H9 (cell line): ENCODE data around the gene GALT. TPM values are rescaled to one million over a fixed set of nuclear protein-coding genes. Genes with fewer than 3 reads are reported as not detected.

Source experiments
- DNase-seq: peaks from one replicate; pipeline ENCODE4 v3.0.0-alpha.2; 2017
- H2AFZ ChIP-seq: one replicate; pipeline ENCODE4 v1.6.1; 2013; ENCODE audit warnings: mild to moderate bottlenecking, low read length, control low read depth, moderate library complexity
- H2AK5ac ChIP-seq: 2 replicates; pipeline ENCODE4 v1.6.1; 2013; ENCODE audit warnings: low read length, control low read depth, mixed read lengths; ENCODE audit not compliant: insufficient read length
- H2BK120ac ChIP-seq: one replicate; pipeline ENCODE4 v1.6.1; 2013; ENCODE audit warnings: low read depth, mild to moderate bottlenecking, low read length, control low read depth, inconsistent platforms; ENCODE audit not compliant: poor library complexity, severe bottlenecking
- H2BK12ac ChIP-seq: 2 replicates; pipeline ENCODE4 v1.6.1; 2013; ENCODE audit warnings: low read length, control low read depth, mixed read lengths, low read depth; ENCODE audit not compliant: insufficient read length
- H2BK15ac ChIP-seq: 2 replicates; pipeline ENCODE4 v1.6.1; 2013; ENCODE audit warnings: low read depth, low read length, control low read depth
- H2BK20ac ChIP-seq: one replicate; pipeline ENCODE4 v1.6.1; 2013; ENCODE audit warnings: low read depth, mild to moderate bottlenecking, low read length, control low read depth, inconsistent platforms; ENCODE audit not compliant: poor library complexity, severe bottlenecking
- H2BK5ac ChIP-seq: 2 replicates; pipeline ENCODE4 v1.6.1; 2013; ENCODE audit warnings: low read length, control low read depth, mixed read lengths; ENCODE audit not compliant: insufficient read length
- H3K14ac ChIP-seq: 2 replicates; pipeline ENCODE4 v1.6.1; 2013; ENCODE audit warnings: low read length, control low read depth; ENCODE audit not compliant: insufficient read depth
- H3K18ac ChIP-seq: 2 replicates; pipeline ENCODE4 v1.6.1; 2013; ENCODE audit warnings: low read depth, mild to moderate bottlenecking, mixed read lengths, low read length, control low read depth; ENCODE audit not compliant: insufficient read length
- H3K23ac ChIP-seq: 2 replicates; pipeline ENCODE4 v1.6.1; 2013; ENCODE audit warnings: low read length, control low read depth, mixed read lengths, low read depth; ENCODE audit not compliant: insufficient read length
- H3K23me2 ChIP-seq: 2 replicates; pipeline ENCODE4 v1.6.1; 2013; ENCODE audit warnings: low read depth, mild to moderate bottlenecking, mixed read lengths, low read length, control low read depth; ENCODE audit not compliant: insufficient read length, poor library complexity, severe bottlenecking
- H3K27ac ChIP-seq: 2 replicates; pipeline ENCODE4 v1.5.1; 2013; ENCODE audit warnings: low read length, control low read depth, mixed read lengths, low read depth; ENCODE audit not compliant: insufficient read length
- H3K27me3 ChIP-seq: 2 replicates; pipeline ENCODE4 v1.6.1; 2013; ENCODE audit warnings: low read length, control low read depth, inconsistent platforms; ENCODE audit not compliant: insufficient read depth
- H3K4ac ChIP-seq: 2 replicates; pipeline ENCODE4 v1.6.1; 2013; ENCODE audit warnings: low read depth, mild to moderate bottlenecking, control low read depth, inconsistent platforms, low read length, moderate library complexity
- H3K4me1 ChIP-seq: 2 replicates; pipeline ENCODE4 v1.6.1; 2013; ENCODE audit warnings: low read length, control low read depth, inconsistent platforms; ENCODE audit not compliant: insufficient read depth
- H3K4me2 ChIP-seq: 2 replicates; pipeline ENCODE4 v1.6.1; 2013; ENCODE audit warnings: low read length, control low read depth, mixed read lengths; ENCODE audit not compliant: insufficient read length, insufficient read depth
- H3K56ac ChIP-seq: 2 replicates; pipeline ENCODE4 v1.6.1; 2013; ENCODE audit warnings: low read depth, mild to moderate bottlenecking, mixed read lengths, low read length, control low read depth; ENCODE audit not compliant: insufficient read length
- H3K79me1 ChIP-seq: 2 replicates; pipeline ENCODE4 v1.6.1; 2013; ENCODE audit warnings: low read depth, mild to moderate bottlenecking, moderate library complexity, low read length, control low read depth, inconsistent platforms; ENCODE audit not compliant: insufficient read depth, poor library complexity, severe bottlenecking
- H3K79me2 ChIP-seq: 2 replicates; pipeline ENCODE4 v1.6.1; 2013; ENCODE audit warnings: low read length, control low read depth, inconsistent platforms; ENCODE audit not compliant: insufficient read depth
- H3K9ac ChIP-seq: 2 replicates; pipeline ENCODE4 v1.6.1; 2013; ENCODE audit warnings: low read length, control low read depth, mixed read lengths; ENCODE audit not compliant: insufficient read length; ENCODE audit errors: extremely low read depth
- H3K9me3 ChIP-seq: one replicate; pipeline ENCODE4 v1.6.1; 2013; ENCODE audit warnings: low read depth, low read length, inconsistent platforms; ENCODE audit not compliant: control insufficient read depth
- H3T11ph ChIP-seq: one replicate; pipeline ENCODE4 v1.6.1; 2013; ENCODE audit warnings: mild to moderate bottlenecking, low read length, control low read depth, inconsistent platforms
- H4K20me1 ChIP-seq: one replicate; pipeline ENCODE4 v1.6.1; 2013; ENCODE audit not compliant: control insufficient read depth, insufficient read length, insufficient read depth
- H4K5ac ChIP-seq: 2 replicates; pipeline ENCODE4 v1.6.1; 2013; ENCODE audit warnings: low read depth, mild to moderate bottlenecking, mixed read lengths, low read length, control low read depth; ENCODE audit not compliant: insufficient read length
- H4K8ac ChIP-seq: replicated peaks from 2 replicates; pipeline ENCODE4 v1.6.1; 2013; ENCODE audit warnings: low read length, control low read depth, mixed read lengths, low read depth; ENCODE audit not compliant: insufficient read length
- H4K91ac ChIP-seq: 2 replicates; pipeline ENCODE4 v1.6.1; 2013; ENCODE audit warnings: low read depth, mild to moderate bottlenecking, moderate library complexity, mixed read lengths, low read length, control low read depth; ENCODE audit not compliant: insufficient read length
- H3K27ac Mint-ChIP-seq, 3 experiments: 2 replicates in 2 of 3; 3 replicates in 1 of 3; pipeline ENCODE4 v1.8.0; 2020 to 2021; ENCODE audit warnings: mixed read lengths in 3 of 3, mild to moderate bottlenecking in 1 of 3, moderate library complexity in 1 of 3
- H3K27me3 Mint-ChIP-seq: 2 replicates; pipeline ENCODE4 v1.8.0; 2021; ENCODE audit warnings: low read depth, mild to moderate bottlenecking, moderate library complexity, mixed read lengths
- H3K36me3 Mint-ChIP-seq, 3 experiments: 2 replicates in 2 of 3; 3 replicates in 1 of 3; pipeline ENCODE4 v1.8.0; 2020 to 2021; ENCODE audit warnings: low read depth in 3 of 3, mixed read lengths in 3 of 3; ENCODE audit not compliant: insufficient read depth in 1 of 3
- H3K4me1 Mint-ChIP-seq, 2 experiments: 2 replicates each; pipeline ENCODE4 v1.8.0; 2020; ENCODE audit warnings: mixed read lengths in 2 of 2
- H3K4me3 Mint-ChIP-seq, 2 experiments: 2 replicates in 1 of 2; 3 replicates in 1 of 2; pipeline ENCODE4 v1.8.0; 2020 to 2021; ENCODE audit warnings: mild to moderate bottlenecking in 2 of 2, mixed read lengths in 2 of 2, moderate library complexity in 1 of 2
- H3K9me3 Mint-ChIP-seq, 2 experiments: 2 replicates in 1 of 2; 3 replicates in 1 of 2; pipeline ENCODE4 v1.8.0; 2020; ENCODE audit warnings: mild to moderate bottlenecking in 2 of 2, mixed read lengths in 2 of 2, moderate library complexity in 1 of 2
- CTCF ChIP-seq: fragments of 200-600 bp; sonication (generic); conservative IDR thresholded peaks from 3 replicates; pipeline ENCODE4 v1.8.0; 2021; ENCODE audit warnings: antibody characterized with exemption, mild to moderate bottlenecking
- WGBS: extraction: QIAGEN DNeasy Blood & Tissue Kit; methylation state at CpG from one replicate; pipeline ENCODE4 v1.1.7; 2013; ENCODE audit warnings: missing lambda C conversion rate, low lambda C conversion rate, mixed read lengths; ENCODE audit not compliant: insufficient read length; ENCODE audit errors: extremely low coverage; 5-methylcytosine and 5-hydroxymethylcytosine counted together
- total RNA-seq: library from RNA; stranded (reverse); gene quantifications from 2 replicates; pipeline ENCODE4 v1.2.1, GENCODE V29; 2021

Gene GALT
- total RNA-seq, 1 experiment from 2014 or later, result 41.5 TPM

GRCh38 chr9:34606905-34607304, 39.6 kb upstream of the GALT start:
- DNase-seq, result no peak
- Histone ChIP-seq H2AFZ (no peak overlapping the region), H2BK12ac (no peak overlapping the region), H3K23ac (no peak overlapping the region), H4K8ac (no peak overlapping the region), H2BK5ac (no peak overlapping the region), H4K5ac (no peak overlapping the region), H3K4me1 (no peaks in the 10 kb centered on the region; the same call in 1 of the 2 replicates), H3K27me3 (no peaks in the 10 kb centered on the region), H3T11ph (no peak overlapping the region), H3K4ac (no peak overlapping the region), H3K79me1 (no peaks in the 10 kb centered on the region), H4K20me1 (no peaks in the 10 kb centered on the region), H3K56ac (no peak overlapping the region), H4K91ac (no peak overlapping the region), H2BK120ac (no peak overlapping the region), H3K14ac (no peak overlapping the region; the same call in 1 of the 2 replicates), H3K18ac (no peak overlapping the region), H3K23me2 (peaks cover 6% of the 10 kb centered on the region), H3K27ac (no peak overlapping the region), H3K4me2 (no peak overlapping the region), H3K9ac (no peak overlapping the region), H3K9me3 (no peaks in the 10 kb centered on the region), H2AK5ac (no peak overlapping the region), H2BK15ac (no peak overlapping the region), H2BK20ac (no peak overlapping the region), H3K79me2 (no peaks in the 10 kb centered on the region)
- no peak for TF ChIP-seq CTCF
- Mint-ChIP-seq H3K4me3 (no peak overlapping the region), H3K27me3 (peaks cover 13% of the 10 kb centered on the region), H3K9me3 (no peaks in the 10 kb centered on the region), H3K27ac (no peak overlapping the region), H3K4me1 (peaks cover 12 to 17% of the 10 kb centered on the region in 2 experiments), H3K36me3 (no peaks in the 10 kb centered on the region)
- WGBS, result no CpG with 5 or more reads among the region's 3 CpGs
